Coronary artery (tissue), 2 donors: ENCODE measurements around the gene KIF18B.

Source experiments
- DNase-seq: peaks from one replicate; pipeline ENCODE4 v3.0.0-alpha.2; 2017; ENCODE audit warnings: low spot score
- H3K27ac ChIP-seq, 2 donors: fragments of 200-600 bp; sonication (generic); one replicate each; pipeline ENCODE4 v1.5.1; 2016 to 2019
- H3K4me3 ChIP-seq: fragments of 200-600 bp; sonication (generic); 2 replicates; pipeline ENCODE4 v1.5.1; 2016; ENCODE audit warnings: mild to moderate bottlenecking, moderate library complexity
- CTCF ChIP-seq: fragments of 200-600 bp; sonication (generic); IDR thresholded peaks from one replicate; pipeline ENCODE4 v1.5.1; 2019; ENCODE audit warnings: antibody characterized with exemption

KIF18B gene

GRCh38 chr17:44898768-44899073 lies 48.9 kb downstream of the KIF18B start:
- DNase-seq: no peak
- no peak for TF ChIP-seq CTCF

GRCh38 chr17:44894642-44895041 lies 52.9 kb downstream of the KIF18B start:
- DNase-seq: peak; percentile 5
- Histone ChIP-seq H3K27ac (no peak overlapping the region), H3K4me3 (no peak overlapping the region)
- no peak for TF ChIP-seq CTCF

More at GRCh38 chr17:44898768-44899073, 48.9 kb downstream of the KIF18B start:
- H3K4me3 ChIP-seq: peak overlapping the region; percentile 83
- H3K27ac ChIP-seq: peak overlapping the region; percentile 90 to 96

- Histone ChIP-seq H3K4me3 (no peak overlapping the region), H3K27ac (no peak overlapping the region)
- DNase-seq: no peak
- no peak for TF ChIP-seq CTCF
These were observed 55.3 kb downstream of the KIF18B start for GRCh38 chr17:44892250-44892649.

GRCh38 chr17:44889003-44889402 lies 58.6 kb downstream of the KIF18B start:
- Histone ChIP-seq H3K27ac (no peak overlapping the region), H3K4me3 (no peak overlapping the region)
- no peak for TF ChIP-seq CTCF
- no peak for DNase-seq

GRCh38 chr17:44887971-44888954 lies 59.3 kb downstream of the KIF18B start:
- no peak overlapping the region for H3K4me3 ChIP-seq
- H3K27ac ChIP-seq: no peak overlapping the region
- TF ChIP-seq CTCF: no peak
- no peak for DNase-seq

- DNase-seq: no peak
- no peak for TF ChIP-seq CTCF
- Histone ChIP-seq H3K27ac (no peak overlapping the region), H3K4me3 (no peak overlapping the region)
These were observed 60.6 kb downstream of the KIF18B start for GRCh38 chr17:44887016-44887415.

GRCh38 chr17:44884941-44885340 lies 62.6 kb downstream of the KIF18B start:
- no peak for TF ChIP-seq CTCF
- Histone ChIP-seq H3K27ac (no peak overlapping the region), H3K4me3 (no peak overlapping the region)
- no peak for DNase-seq
